Measurements from ENCODE around the gene BAG3. TPM values are rescaled to one million over a fixed set of nuclear protein-coding genes. Genes with fewer than 3 reads are reported as not detected.

Gene BAG3
- total RNA-seq, 1 experiment from 2014 or later: 131 TPM

DNA sequence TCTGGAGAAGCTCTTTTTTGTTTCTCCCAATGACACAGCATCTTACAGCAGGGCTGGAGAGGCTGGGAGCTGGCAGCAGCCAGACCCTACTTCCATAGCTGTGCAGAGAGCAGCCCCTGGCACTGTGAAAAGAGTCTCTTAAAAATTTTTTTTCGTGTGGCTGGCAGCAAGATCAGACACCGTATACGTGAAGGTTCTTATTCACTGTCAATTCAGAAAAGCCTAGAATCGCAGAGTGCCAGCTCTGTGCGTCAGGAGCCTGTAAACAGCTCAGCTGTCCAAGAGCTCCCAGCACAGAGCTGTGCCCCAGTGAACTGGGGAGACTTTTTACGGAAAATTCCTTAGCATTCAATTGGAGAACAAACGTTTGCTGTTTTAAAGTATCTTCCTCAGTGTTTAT is 6.5 kb downstream of the BAG3 start:
- Histone ChIP-seq H3K4me3 (ENCODE audit: low read depth in 2 of 2, low read length in 2 of 2) (peak overlapping the region in 1 of 2 experiments; percentile 32; a peak in 2 of 4 replicates), H3K4me1 (ENCODE audit: control insufficient read depth, insufficient read depth, low read length) (peaks cover 94% of the 10 kb centered on the region), H3K36me3 (ENCODE audit: control insufficient read depth, insufficient read depth, low read length) (no peaks in the 10 kb centered on the region; the same call in 1 of the 2 replicates), H3K27me3 (ENCODE audit: control insufficient read depth, insufficient read depth, low read length) (no peaks in the 10 kb centered on the region), H3K9me3 (ENCODE audit: control insufficient read depth, insufficient read depth, low read depth, low read length) (no peaks in the 10 kb centered on the region), H3K27ac (ENCODE audit: low read length) (peak overlapping the region; percentile 99)
- 0 out of 2 replicates have a peak, but pooled peaks have one; percentile 11 for TF ChIP-seq POLR2AphosphoS5 (IDR thresholded peaks at IDR 0.05; ENCODE audit: low read depth, low read length)
- TF ChIP-seq, protein P1, sequence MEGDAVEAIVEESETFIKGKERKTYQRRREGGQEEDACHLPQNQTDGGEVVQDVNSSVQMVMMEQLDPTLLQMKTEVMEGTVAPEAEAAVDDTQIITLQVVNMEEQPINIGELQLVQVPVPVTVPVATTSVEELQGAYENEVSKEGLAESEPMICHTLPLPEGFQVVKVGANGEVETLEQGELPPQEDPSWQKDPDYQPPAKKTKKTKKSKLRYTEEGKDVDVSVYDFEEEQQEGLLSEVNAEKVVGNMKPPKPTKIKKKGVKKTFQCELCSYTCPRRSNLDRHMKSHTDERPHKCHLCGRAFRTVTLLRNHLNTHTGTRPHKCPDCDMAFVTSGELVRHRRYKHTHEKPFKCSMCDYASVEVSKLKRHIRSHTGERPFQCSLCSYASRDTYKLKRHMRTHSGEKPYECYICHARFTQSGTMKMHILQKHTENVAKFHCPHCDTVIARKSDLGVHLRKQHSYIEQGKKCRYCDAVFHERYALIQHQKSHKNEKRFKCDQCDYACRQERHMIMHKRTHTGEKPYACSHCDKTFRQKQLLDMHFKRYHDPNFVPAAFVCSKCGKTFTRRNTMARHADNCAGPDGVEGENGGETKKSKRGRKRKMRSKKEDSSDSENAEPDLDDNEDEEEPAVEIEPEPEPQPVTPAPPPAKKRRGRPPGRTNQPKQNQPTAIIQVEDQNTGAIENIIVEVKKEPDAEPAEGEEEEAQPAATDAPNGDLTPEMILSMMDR (IDR thresholded peaks at IDR 0.05): no peak
- no peak for TF ChIP-seq TCF7L2 (IDR thresholded peaks at IDR 0.05; ENCODE audit: low read depth, low read length)
- ATAC-seq: peak; percentile 46
- ChIA-PET POLR2A (no interaction called here), CTCF (interaction anchor here (0.6 to 2.1 kb wide), 2 partner anchors 23 to 49 kb away, joined by 4 to 5 read pairs; no protein-coding TSS in a partner anchor)
- no TSS peak for BruUV-seq (replicated peaks)
- in situ Hi-C loops (cut with HindIII; ENCODE audit: low pct_unique_long_range_greater_than_20kb, low sequenced_read_pairs) (no loop called here), intact Hi-C loops (cut with micrococcal nuclease; ENCODE audit: unreplicated experiment) (no loop called here)
- DNase-seq (ENCODE audit: low read depth, low spot score): no peak

DNA sequence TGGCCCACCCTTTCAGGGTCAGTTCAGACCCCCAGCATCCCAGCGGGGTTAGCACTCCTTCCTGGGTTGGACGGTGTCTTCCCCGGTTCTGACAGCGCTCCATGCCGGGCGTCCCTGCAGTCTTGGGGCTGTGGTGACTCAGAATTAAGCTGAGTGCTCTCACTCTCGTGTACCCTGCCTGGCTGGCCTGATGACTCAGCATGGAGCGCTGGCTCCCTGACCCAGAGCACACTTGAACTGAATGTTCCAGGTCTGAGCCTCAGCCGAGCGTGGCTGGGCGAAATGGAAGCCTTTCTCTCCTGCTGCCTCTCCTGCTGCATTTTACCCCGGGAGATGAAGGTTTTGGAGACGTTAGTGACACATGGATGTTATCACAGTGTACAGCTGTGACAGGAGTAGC is 7.1 kb downstream of the BAG3 start:
- H3K4me1 ChIP-seq (ENCODE audit: control insufficient read depth, insufficient read depth, low read length): peaks cover 98% of the 10 kb centered on the region
- no TSS peak for BruUV-seq (replicated peaks)
- ATAC-seq: peak; percentile 79
- H3K36me3 ChIP-seq (ENCODE audit: control insufficient read depth, insufficient read depth, low read length): no peaks in the 10 kb centered on the region; the same call in 1 of the 2 replicates
- TF ChIP-seq, protein P2, sequence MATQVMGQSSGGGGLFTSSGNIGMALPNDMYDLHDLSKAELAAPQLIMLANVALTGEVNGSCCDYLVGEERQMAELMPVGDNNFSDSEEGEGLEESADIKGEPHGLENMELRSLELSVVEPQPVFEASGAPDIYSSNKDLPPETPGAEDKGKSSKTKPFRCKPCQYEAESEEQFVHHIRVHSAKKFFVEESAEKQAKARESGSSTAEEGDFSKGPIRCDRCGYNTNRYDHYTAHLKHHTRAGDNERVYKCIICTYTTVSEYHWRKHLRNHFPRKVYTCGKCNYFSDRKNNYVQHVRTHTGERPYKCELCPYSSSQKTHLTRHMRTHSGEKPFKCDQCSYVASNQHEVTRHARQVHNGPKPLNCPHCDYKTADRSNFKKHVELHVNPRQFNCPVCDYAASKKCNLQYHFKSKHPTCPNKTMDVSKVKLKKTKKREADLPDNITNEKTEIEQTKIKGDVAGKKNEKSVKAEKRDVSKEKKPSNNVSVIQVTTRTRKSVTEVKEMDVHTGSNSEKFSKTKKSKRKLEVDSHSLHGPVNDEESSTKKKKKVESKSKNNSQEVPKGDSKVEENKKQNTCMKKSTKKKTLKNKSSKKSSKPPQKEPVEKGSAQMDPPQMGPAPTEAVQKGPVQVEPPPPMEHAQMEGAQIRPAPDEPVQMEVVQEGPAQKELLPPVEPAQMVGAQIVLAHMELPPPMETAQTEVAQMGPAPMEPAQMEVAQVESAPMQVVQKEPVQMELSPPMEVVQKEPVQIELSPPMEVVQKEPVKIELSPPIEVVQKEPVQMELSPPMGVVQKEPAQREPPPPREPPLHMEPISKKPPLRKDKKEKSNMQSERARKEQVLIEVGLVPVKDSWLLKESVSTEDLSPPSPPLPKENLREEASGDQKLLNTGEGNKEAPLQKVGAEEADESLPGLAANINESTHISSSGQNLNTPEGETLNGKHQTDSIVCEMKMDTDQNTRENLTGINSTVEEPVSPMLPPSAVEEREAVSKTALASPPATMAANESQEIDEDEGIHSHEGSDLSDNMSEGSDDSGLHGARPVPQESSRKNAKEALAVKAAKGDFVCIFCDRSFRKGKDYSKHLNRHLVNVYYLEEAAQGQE (IDR thresholded peaks at IDR 0.05; ENCODE audit: insufficient read depth in 1 of 2, low read depth in 2 of 2, low read length in 1 of 2): no peak
- peak; percentile 10; the same call in 1 of the 2 replicates for TF ChIP-seq POLR2AphosphoS5 (IDR thresholded peaks at IDR 0.05; ENCODE audit: low read depth, low read length)
- TF ChIP-seq SIN3A (IDR thresholded peaks at IDR 0.05; ENCODE audit: borderline replicate concordance, insufficient read depth, low read depth, low read length): peak; percentile 66; the same call in 1 of the 2 replicates
- TF ChIP-seq, protein P1 (IDR thresholded peaks at IDR 0.05): no peak
- TF ChIP-seq TCF7L2 (IDR thresholded peaks at IDR 0.05; ENCODE audit: low read depth, low read length): no peak
- ChIA-PET POLR2A (no interaction called here), CTCF (interaction anchor here (2.1 kb wide), 1 partner anchor 50 kb away, joined by 5 read pairs; no protein-coding TSS in a partner anchor)
- intact Hi-C loops (cut with micrococcal nuclease; ENCODE audit: unreplicated experiment) (no loop called here), in situ Hi-C loops (cut with HindIII; ENCODE audit: low pct_unique_long_range_greater_than_20kb, low sequenced_read_pairs) (no loop called here)
- H3K9me3 ChIP-seq (ENCODE audit: control insufficient read depth, insufficient read depth, low read depth, low read length): no peaks in the 10 kb centered on the region
- H3K27ac ChIP-seq (ENCODE audit: low read length): peak overlapping the region; percentile 99
- H3K4me3 ChIP-seq (ENCODE audit: low read depth in 2 of 2, low read length in 2 of 2): peak overlapping the region in 1 of 2 experiments; percentile 32; a peak in 2 of 4 replicates
- H3K27me3 ChIP-seq (ENCODE audit: control insufficient read depth, insufficient read depth, low read length): no peaks in the 10 kb centered on the region
- DNase-seq (ENCODE audit: low read depth, low spot score): no peak

Measured in Panc1 (cell line).